ENCODE measurements around the gene VCAM1.
"Not testable (repeated sequence)": the region's sequence is repeated elsewhere in the genome, so short reads cannot be mapped to it uniquely, and the experiment has no call there.

VCAM1 gene

DNA sequence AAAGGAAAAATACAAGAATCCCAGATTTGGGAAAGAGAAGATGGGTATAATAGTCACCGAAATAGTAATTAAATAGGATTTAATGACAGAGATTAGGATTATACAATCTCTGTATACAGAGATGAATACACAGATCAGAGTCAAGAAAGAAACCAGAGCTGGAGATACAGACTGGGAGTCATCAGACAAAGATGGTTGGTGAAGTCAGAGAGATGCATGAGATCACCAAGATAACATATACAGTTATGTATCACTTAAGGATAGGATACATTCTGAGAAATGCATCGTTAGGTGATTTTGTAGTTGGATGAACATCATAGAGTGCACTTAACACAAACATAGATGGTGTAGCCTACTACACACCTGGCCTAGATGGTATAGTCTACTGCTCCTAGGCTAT, 49.8 kb downstream of the VCAM1 start:
- DNase-seq (ENCODE audit: low read depth, low spot score), result no peak
- H3K4me3 ChIP-seq (ENCODE audit: low read length), result no peak overlapping the region

- DNase-seq (ENCODE audit: low read depth, low spot score), result no peak
- H3K4me3 ChIP-seq (ENCODE audit: low read length), result no peak overlapping the region
Observed at GRCh38 chr1:100769906-100770646, 50.5 kb downstream of the VCAM1 start.

- no peak overlapping the region for H3K4me3 ChIP-seq (ENCODE audit: low read length)
- no peak for DNase-seq (ENCODE audit: low read depth, low spot score)
Observed at GRCh38 chr1:100773444-100773843, 53.9 kb downstream of the VCAM1 start.

GRCh38 chr1:100774370-100774769, 54.8 kb downstream of the VCAM1 start:
- no peak for DNase-seq (ENCODE audit: low read depth, low spot score)
- H3K4me3 ChIP-seq (ENCODE audit: low read length), result no peak overlapping the region

DNA sequence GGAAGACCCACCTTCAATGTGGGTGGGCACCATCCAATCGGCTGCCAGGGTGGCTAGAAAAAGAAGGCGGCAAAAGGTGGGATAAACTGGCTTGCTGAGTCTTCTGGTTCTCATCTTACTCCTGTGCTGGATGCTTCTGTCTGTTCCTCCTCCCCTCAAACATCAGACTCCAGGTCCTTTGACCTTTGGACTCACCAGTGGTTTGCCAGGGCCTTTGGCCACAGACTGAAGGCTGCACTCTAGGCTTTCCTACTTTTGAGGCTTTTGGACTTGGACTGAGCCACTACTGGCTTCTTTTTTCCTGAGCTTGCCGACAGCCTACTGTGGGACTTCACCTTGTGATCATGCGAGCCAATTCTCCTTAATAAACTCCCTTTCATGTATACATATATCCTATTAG, 55.9 kb downstream of the VCAM1 start:
- no peak for DNase-seq (ENCODE audit: low read depth, low spot score)
- no peak overlapping the region for H3K4me3 ChIP-seq (ENCODE audit: low read length)

- no peak overlapping the region for H3K4me3 ChIP-seq (ENCODE audit: low read length)
- DNase-seq (ENCODE audit: low read depth, low spot score), result no peak
Observed at GRCh38 chr1:100778748-100779147, 59.2 kb downstream of the VCAM1 start.

DNA sequence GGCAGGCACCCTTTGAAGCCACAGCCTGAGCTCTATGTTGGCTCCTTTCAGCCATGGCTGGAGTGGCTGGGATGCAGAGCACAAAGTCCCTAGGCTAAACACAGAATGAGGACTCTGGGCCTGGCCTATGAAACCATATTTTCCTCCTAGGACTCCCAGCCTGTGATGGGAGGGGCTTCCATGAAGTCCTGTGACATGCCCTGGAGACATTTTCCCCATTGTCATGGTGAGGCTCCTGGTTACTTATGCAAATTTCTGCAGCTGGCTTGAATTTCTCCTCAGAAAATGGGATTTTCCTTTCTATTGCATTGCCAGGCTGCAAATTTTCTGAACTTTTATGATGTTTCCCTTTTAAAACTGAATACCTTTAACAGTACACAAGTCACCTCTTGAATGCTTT, 61.3 kb downstream of the VCAM1 start:
- no peak for DNase-seq (ENCODE audit: low read depth, low spot score)
- no peak overlapping the region for H3K4me3 ChIP-seq (ENCODE audit: low read length)

DNA sequence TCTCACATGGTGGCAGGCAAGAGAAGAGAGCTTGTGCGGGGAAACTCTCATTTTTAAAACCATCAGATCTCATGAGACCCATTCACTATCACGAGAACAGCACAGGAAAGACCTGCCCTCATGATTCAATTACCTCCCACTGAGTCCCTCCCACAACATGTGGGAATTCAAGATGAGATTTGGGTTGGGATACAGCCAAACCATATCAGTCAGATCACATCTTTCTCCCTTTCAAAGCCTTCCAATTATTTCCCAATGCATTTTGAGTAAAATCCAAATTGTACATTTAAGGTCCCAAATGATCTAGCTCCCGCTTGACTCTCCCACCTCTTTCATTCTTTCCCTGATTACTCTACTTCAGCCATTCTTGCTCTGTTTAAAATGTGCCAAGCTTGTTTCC, 62.2 kb downstream of the VCAM1 start:
- not testable (repeated sequence) for DNase-seq (ENCODE audit: low read depth, low spot score); H3K4me3 ChIP-seq (ENCODE audit: low read length)

GRCh38 chr1:100782473-100783039, 63.0 kb downstream of the VCAM1 start:
- no peak overlapping the region for H3K4me3 ChIP-seq (ENCODE audit: low read length)
- no peak for DNase-seq (ENCODE audit: low read depth, low spot score)

DNA sequence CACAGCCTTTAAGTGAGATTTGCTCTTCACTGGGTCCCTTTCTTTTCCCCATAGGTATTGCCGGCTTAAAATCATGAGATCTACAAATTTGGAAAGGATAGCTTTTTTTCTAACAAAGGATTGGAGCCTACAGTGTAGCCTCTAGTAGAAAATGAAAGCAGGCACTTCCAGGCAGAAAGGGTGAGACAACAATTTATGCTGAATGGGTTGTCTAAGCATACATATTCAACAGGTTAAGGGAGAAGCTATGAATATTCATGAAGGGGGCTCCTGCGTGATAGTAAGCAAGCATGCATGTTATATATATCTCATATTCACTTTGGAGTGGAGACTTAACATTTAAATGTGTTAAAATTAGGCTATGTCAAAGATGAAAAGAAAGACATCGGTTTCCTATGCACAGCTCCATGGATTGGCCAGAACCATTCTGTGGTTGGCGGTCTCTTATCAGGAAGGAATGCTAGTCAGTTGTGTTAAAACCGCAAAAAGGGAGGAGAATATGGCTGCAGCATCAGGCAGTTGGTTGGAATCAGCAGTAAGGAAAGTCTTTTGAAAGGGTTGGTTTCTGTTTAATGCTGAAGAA, 66.0 kb downstream of the VCAM1 start:
- H3K4me3 ChIP-seq (ENCODE audit: low read length), result no peak overlapping the region
- DNase-seq (ENCODE audit: low read depth, low spot score), result peak; percentile 43

DNA sequence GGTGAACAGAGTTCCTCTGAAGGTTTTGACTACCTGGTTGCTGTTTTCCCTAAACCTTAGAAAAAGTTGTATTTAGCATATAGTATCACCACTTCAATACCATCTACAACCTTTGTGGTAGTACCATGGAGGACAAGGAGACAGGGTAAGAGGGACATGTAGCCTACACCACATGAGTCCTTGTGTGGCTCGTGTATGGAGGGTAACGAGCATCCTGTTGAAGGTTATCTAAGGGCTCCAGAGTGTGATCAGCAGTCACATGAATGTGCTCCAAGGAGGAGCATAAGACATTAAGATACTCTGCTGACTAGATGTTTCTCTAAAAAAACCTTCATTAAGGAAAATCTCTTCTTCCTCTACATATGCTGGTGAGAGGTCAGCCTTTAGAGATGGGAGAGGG, 67.3 kb downstream of the VCAM1 start:
- no peak for DNase-seq (ENCODE audit: low read depth, low spot score)
- H3K4me3 ChIP-seq (ENCODE audit: low read length), result no peak overlapping the region

Measured in Jurkat, Clone E6-1 (cell line).